Islet of Langerhans (tissue), 1 donor: ENCODE measurements around the gene ZBTB43.
"Not testable (repeated sequence)": the region's sequence is repeated elsewhere in the genome, so short reads cannot be mapped to it uniquely, and the experiment has no call there.

ENCODE experiments used
- FAIRE-seq: peaks from one replicate; lab custom pipeline; 2011; peaks lifted over from hg19 to GRCh38; lab: Jason Lieb, UNC

Gene ZBTB43

GRCh38 chr9:126791406-126792230, 13.2 kb upstream of the ZBTB43 start:
- FAIRE-seq = no peak

GRCh38 chr9:126793686-126794417, 11.0 kb upstream of the ZBTB43 start:
- FAIRE-seq = no peak

- FAIRE-seq = no peak
Observed at GRCh38 chr9:126794441-126794840, 10.4 kb upstream of the ZBTB43 start.

GRCh38 chr9:126796758-126797157, 8.1 kb upstream of the ZBTB43 start:
- no peak for FAIRE-seq

- no peak for FAIRE-seq
Observed at GRCh38 chr9:126797903-126798302, 6.9 kb upstream of the ZBTB43 start.

GRCh38 chr9:126799034-126799433, 5.8 kb upstream of the ZBTB43 start:
- FAIRE-seq = no peak

GRCh38 chr9:126802318-126803059, 2.4 kb upstream of the ZBTB43 start:
- no peak for FAIRE-seq

- FAIRE-seq = no peak
Observed at GRCh38 chr9:126804198-126804695, 593 bp upstream of the ZBTB43 start.

- FAIRE-seq = no peak
Observed at GRCh38 chr9:126805554-126806262, 868 bp downstream of the ZBTB43 start.

- no peak for FAIRE-seq
Observed at GRCh38 chr9:126806336-126806735, 1.5 kb downstream of the ZBTB43 start.

GRCh38 chr9:126809068-126809467, 4.2 kb downstream of the ZBTB43 start:
- FAIRE-seq = no peak

GRCh38 chr9:126810221-126810620, 5.4 kb downstream of the ZBTB43 start:
- not testable (repeated sequence) for FAIRE-seq

- FAIRE-seq = no peak
Observed at GRCh38 chr9:126813072-126813471, 8.2 kb downstream of the ZBTB43 start.

GRCh38 chr9:126814091-126814490, 9.3 kb downstream of the ZBTB43 start:
- peak; percentile 89 for FAIRE-seq

GRCh38 chr9:126817615-126818014, 12.8 kb downstream of the ZBTB43 start:
- not testable (repeated sequence) for FAIRE-seq

GRCh38 chr9:126818482-126818881, 13.6 kb downstream of the ZBTB43 start:
- FAIRE-seq = no peak

GRCh38 chr9:126819482-126819881, 14.6 kb downstream of the ZBTB43 start:
- no peak for FAIRE-seq

- no peak for FAIRE-seq
Observed at GRCh38 chr9:126822278-126822677, 17.4 kb downstream of the ZBTB43 start.

GRCh38 chr9:126822873-126823272, 18.0 kb downstream of the ZBTB43 start:
- FAIRE-seq = no peak

GRCh38 chr9:126824052-126824451, 19.2 kb downstream of the ZBTB43 start:
- FAIRE-seq = not testable (repeated sequence)

- no peak for FAIRE-seq
Observed at GRCh38 chr9:126827227-126827626, 22.4 kb downstream of the ZBTB43 start.

- FAIRE-seq = no peak
Observed at GRCh38 chr9:126829035-126829434, 24.2 kb downstream of the ZBTB43 start.
